A204.1 (cell line): ENCODE data around the gene CBX3.
"Not testable (repeated sequence)": the region's sequence is repeated elsewhere in the genome, so short reads cannot be mapped to it uniquely, and the experiment has no call there.

ENCODE experiments used
- FAIRE-seq: peaks from 2 replicates; lab custom pipeline; 2012; peaks lifted over from hg19 to GRCh38; lab: Jason Lieb, UNC

The CBX3 gene

DNA sequence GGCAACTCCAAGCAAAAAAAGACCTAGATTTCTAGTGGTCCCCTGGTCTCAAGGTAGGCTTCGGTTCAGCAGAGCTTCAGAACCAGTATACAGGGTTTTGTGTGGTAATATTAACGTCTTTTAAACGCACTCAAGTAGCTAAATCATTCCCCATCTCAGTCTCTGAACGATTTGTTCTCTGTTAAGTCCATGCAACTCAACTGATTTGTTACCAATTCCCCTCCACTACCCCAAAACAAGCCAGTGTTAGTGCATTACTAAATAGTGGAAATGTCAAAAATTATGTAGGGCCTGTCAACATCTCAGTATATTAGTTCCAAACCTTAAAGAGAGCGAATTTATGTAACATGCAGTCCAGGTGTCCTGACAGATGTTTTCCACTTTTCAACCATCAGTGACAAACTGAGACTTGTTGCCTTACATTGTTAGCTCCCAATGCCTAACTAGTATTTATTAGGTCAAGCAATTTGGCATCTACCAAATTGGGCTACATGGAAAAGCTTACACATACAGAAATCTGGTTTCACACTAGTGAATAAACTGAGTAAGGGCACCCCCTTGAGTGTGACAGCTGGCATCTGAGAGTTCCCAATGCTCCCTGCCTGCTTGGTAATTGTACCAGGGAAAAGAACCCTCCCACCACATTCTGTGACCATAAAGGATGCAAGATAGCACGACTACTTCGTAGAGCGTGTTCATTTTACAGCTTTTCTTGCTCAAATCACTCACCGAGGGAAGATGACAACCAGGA, 13.2 kb upstream of the CBX3 start:
- FAIRE-seq, result no peak

DNA sequence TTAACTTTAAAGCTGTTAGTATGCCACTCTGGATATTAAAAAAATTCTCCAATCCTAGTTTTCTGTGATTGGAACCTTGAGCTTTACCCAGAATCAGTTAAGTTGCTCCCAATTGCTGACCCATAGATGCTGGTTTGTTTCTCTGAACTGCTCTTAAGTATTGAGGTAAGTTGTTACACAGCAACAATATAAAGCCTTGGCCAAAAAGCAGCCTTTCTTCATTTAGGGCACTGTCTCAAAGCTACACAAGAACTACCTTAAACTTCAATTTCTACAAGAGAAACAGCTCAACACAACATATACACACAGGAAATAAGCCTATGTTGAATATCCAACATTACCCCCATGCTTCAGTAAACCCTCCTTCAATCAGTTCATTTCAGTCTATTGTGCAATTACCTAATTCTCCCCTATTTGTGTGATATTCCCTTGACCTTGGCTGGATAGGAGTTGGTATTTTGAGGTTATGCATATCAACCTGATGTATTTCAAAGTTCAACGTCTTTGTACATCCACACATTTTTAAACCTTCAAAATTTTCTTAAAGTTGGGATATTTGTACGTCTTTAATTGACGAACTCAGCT, 12.5 kb upstream of the CBX3 start:
- FAIRE-seq, result no peak

- no peak for FAIRE-seq
Observed at GRCh38 chr7:26189697-26190096, 11.8 kb upstream of the CBX3 start.

GRCh38 chr7:26190417-26190869, 11.1 kb upstream of the CBX3 start:
- no peak for FAIRE-seq

- FAIRE-seq, result no peak
Observed at GRCh38 chr7:26191233-26191973, 10.1 kb upstream of the CBX3 start.

DNA sequence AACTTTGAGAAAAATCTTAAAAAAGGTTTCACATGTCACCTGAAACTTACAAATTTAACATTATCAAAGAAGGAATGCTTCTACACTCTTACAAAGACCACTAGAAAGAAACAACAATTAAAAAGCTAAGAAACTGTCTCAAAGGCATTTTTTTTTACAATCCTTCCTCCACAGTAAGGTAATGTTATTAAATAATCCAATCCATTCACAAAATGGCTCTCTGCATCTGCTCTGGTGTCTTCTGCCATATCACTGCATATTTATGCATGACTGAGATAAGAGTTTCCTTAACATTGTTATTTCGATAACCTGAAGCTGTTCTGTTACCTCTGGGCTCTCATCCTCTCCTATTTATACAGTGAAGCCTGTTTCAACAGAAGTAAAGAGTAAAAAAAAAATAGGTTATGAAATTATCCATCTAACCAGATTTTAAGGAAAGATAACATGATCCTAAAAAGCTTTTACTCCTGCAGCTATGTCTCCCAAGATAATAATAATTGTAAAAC, 9.5 kb upstream of the CBX3 start:
- FAIRE-seq, result no peak

GRCh38 chr7:26192485-26193087, 9.0 kb upstream of the CBX3 start:
- no peak for FAIRE-seq

- FAIRE-seq, result no peak
Observed at GRCh38 chr7:26193432-26194207, 7.9 kb upstream of the CBX3 start.

DNA sequence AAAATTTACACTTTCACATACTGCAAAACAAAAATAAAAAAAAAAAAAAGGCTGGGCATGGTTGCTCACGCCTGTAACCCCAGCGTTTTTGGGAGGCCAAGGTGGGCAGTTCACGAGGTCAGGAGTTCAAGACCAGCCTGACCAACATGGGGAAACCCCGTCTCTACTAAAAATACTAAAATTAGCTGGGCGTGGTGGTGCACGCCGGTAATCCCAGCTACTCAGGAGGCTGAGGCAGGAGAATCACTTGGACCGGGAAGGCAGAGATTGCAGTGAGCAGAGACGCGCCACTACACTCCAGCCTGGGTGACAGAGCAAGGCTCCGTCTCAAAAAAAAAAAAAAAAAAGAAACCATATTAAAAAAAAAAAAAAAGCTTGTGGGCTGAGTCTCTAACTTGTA, 6.8 kb upstream of the CBX3 start:
- FAIRE-seq, result not testable (repeated sequence)

DNA sequence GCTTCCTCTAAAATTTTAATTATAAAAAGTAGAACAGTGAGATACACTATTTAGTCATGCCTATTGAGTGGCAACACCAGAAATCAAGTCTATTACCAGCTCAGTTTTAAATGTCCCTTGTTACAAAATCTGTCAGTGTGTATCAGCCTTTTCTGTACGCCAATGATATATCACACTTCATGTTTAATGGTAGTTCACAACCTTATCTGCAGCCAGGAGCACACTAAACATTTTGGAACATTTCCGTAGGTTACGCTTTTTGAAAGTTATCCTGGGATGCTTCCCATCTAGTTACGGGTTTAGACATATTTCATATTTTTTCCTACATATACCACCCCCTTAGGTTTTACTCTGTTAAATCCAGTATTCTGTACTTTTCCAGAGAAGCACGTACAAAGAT, 6.4 kb upstream of the CBX3 start:
- no peak for FAIRE-seq

DNA sequence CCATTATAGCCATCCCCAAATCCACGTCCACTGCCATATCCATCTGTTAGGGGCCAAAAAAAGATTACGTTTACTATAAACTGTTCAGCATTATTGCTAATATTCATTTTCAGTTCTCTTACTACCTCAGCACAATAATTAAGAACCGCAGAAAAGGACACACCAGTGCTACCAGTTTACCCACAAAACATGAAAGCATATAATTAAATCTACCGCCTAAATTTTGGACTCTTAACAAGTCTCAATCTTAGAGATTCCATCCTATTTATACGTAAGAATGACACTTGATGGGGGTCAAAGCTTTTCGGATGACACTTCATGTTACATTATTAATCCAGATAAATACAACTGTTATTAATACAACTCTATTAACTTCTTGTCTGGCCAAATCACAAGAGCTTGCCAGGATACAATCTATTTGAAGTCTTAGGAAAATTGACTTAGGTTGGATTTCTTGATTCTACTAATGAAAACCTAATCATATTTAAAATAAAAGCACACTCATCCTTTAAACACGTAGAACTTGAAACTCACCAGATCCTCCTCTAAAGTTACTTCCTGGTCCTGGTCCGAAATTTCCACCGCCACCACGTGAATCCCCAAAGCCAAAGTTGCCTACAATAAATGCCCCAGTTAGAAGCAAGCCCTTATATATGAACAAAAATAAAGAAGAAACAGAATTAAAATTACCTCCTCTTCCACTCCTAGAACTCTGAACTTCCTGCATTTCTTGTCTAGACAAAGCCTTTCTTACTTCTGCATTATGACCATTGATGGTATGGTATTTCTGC, 5.5 kb upstream of the CBX3 start:
- FAIRE-seq, result no peak

- FAIRE-seq, result no peak
Observed at GRCh38 chr7:26197153-26198115, 4.1 kb upstream of the CBX3 start.

GRCh38 chr7:26198133-26198780, 3.3 kb upstream of the CBX3 start:
- FAIRE-seq, result peak; percentile 92

- FAIRE-seq, result no peak
Observed at GRCh38 chr7:26198781-26199169, 2.8 kb upstream of the CBX3 start.

DNA sequence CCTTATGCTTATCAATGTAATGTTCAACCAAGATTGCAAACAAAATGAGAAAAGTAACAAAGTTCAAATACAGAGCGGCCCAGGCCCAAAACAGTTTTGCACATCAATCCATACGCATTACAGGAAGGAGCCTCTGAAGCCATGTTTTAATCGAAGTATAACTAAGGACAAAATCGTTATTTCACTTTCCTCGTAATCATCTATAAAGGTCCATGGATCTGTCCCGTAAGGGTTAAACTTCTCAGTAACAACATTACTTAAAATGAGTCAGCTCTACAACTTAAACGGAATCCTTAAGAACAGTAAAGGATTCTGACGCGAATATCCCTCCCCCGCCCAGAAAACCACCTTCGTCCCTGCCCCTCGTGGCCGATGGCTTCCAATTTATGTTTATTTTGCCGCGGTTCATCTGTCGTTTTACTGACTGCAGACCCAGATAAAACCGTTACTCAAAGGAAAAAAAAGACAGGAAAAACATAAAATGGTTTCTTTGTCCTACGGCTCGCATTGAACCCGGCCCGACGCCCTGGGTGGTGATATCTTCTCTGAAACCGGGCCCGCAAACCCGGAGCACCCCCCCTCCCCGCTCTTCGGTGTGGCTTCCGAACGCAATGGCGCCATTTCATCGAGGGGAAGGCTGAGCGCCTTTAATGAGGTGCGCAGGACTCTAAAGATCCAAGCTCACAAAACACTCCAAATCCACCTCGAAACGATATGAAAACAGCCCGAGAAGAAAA, 2.1 kb upstream of the CBX3 start:
- FAIRE-seq, result no peak

- FAIRE-seq, result no peak
Observed at GRCh38 chr7:26200038-26200443, 1.5 kb upstream of the CBX3 start.

DNA sequence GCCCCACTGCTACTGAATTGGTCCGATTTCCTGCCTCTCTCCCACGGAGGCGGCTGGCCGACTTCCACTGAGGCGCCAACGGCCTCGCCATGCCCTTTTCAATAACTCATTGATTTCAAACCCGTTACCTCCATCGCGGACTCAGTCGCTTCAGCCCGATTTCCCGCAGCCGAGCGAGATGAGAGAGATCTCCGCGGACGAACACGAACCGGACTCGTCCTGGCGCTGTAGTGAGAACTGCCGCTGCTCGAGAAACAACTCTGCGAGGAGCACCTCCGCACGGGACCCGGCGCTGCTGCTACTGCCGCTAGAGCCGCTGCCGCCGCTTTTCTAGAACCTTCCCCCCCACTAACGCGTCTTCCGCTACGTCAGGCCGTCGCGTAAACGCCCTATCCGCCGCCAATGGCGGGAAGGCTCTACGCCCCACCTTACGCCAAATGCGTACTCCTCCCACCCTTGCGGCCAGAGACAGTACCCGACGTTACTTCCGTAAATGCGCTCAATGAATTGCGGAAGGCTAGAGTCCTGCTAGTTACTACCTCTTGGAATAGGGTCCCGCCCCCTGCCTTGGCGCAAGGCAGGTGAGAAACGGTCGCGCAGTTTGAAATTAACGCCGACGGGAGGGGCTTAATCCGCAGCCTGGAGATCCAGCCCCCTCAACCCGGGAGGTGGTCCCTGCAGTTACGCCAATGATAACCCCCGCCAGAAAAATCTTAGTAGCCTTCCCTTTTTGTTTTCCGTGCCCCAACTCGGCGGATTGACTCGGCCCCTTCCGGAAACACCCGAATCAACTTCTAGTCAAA, 900 bp upstream of the CBX3 start, which contains the start of gene HNRNPA2B1:
Gene HNRNPA2B1, minus strand, starts transcription at position 303 of the 803 bp plus-strand sequence. Its CDS starts 169 bp downstream, at position 134.
- peak; percentile 98 for FAIRE-seq
